Breast epithelium (tissue), 4 donors: ENCODE results near the gene IGSF21. TPM values are rescaled to one million over a fixed set of nuclear protein-coding genes. Genes with fewer than 3 reads are reported as not detected.

Experiments
- DNase-seq, 2 donors: peaks; one replicate each; pipeline ENCODE4 v3.0.0-alpha.2; 2019; ENCODE audit warnings: low spot score in 2 of 2
- H3K27ac ChIP-seq, 2 donors: fragments of 200-600 bp; sonication (generic) in 1 of 2; one replicate each; pipeline ENCODE4 v1.5.1; 2016 to 2019; ENCODE audit warnings: mild to moderate bottlenecking in 1 of 2
- H3K27me3 ChIP-seq, 2 donors: fragments of 200-600 bp; sonication (generic) in 1 of 2; one replicate each; pipeline versions ENCODE4 v1.5.1 to v1.6.0; 2017 to 2019; ENCODE audit warnings: control low read depth in 1 of 2, mild to moderate bottlenecking in 1 of 2
- H3K36me3 ChIP-seq: fragments of 200-600 bp; one replicate; pipeline ENCODE4 v1.5.1; 2019
- H3K4me1 ChIP-seq, 2 donors: fragments of 200-600 bp; sonication (generic); one replicate each; pipeline ENCODE4 v1.5.1; 2016 to 2019; ENCODE audit warnings: control low read depth in 1 of 2
- H3K4me3 ChIP-seq, 3 donors: fragments of 200-600 bp; sonication (generic); 1 replicate in 2 of 3; 2 replicates in 1 of 3; pipeline ENCODE4 v1.5.1; 2016 to 2019; ENCODE audit warnings: mild to moderate bottlenecking in 3 of 3, moderate library complexity in 2 of 3
- H3K9me3 ChIP-seq, 2 donors: fragments of 200-600 bp; sonication (generic) in 1 of 2; one replicate each; pipeline ENCODE4 v1.5.1; 2016 to 2019; ENCODE audit warnings: control low read depth in 1 of 2
- POLR2A ChIP-seq: fragments of 450-650 bp; IDR thresholded peaks from one replicate; pipeline ENCODE4 v1.6.1; 2016; ENCODE audit warnings: antibody characterized with exemption, mild to moderate bottlenecking, moderate library complexity
- POLR2AphosphoS5 ChIP-seq, 3 donors: sonication (generic); formaldehyde crosslinking; IDR thresholded peaks; one replicate each; pipeline ENCODE4 v1.6.1; 2017; ENCODE audit warnings: antibody characterized with exemption in 3 of 3
- intact Hi-C: fragments of 100-400 bp; cut with DNase I; formaldehyde crosslinking; loops from one replicate; pipeline ENCODE4 v1.15.1; 2023; ENCODE audit warnings: low total_unique reads
- total RNA-seq, 3 donors: library from RNA; depleted of rRNA; stranded (reverse); fragments of >200 nt; gene quantifications; one replicate each; pipeline ENCODE4 v1.1.0, GENCODE V29; 2016
- TF ChIP-seq, protein P1 (sequence below), 3 donors: fragments of 450-650 bp; IDR thresholded peaks; one replicate each; pipeline ENCODE4 v1.5.1; 2016 to 2017; ENCODE audit warnings: antibody characterized with exemption in 3 of 3, mild to moderate bottlenecking in 3 of 3, moderate library complexity in 3 of 3

Gene IGSF21
- total RNA-seq, 3 donors from 2014 or later: 4.8 to 9.5 (median 4.8) TPM

- TF ChIP-seq POLR2A (no peak), POLR2AphosphoS5 (IDR thresholded peaks at IDR 0.05) (no peak)
- TF ChIP-seq, protein P1, sequence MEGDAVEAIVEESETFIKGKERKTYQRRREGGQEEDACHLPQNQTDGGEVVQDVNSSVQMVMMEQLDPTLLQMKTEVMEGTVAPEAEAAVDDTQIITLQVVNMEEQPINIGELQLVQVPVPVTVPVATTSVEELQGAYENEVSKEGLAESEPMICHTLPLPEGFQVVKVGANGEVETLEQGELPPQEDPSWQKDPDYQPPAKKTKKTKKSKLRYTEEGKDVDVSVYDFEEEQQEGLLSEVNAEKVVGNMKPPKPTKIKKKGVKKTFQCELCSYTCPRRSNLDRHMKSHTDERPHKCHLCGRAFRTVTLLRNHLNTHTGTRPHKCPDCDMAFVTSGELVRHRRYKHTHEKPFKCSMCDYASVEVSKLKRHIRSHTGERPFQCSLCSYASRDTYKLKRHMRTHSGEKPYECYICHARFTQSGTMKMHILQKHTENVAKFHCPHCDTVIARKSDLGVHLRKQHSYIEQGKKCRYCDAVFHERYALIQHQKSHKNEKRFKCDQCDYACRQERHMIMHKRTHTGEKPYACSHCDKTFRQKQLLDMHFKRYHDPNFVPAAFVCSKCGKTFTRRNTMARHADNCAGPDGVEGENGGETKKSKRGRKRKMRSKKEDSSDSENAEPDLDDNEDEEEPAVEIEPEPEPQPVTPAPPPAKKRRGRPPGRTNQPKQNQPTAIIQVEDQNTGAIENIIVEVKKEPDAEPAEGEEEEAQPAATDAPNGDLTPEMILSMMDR (IDR thresholded peaks at IDR 0.05): peak; percentile 40 to 77 (median 73)
- no peaks in the 10 kb centered on the region for H3K4me1 ChIP-seq
- peak; percentile 38 to 68 for DNase-seq
- no peaks in the 10 kb centered on the region for H3K36me3 ChIP-seq
- no peak overlapping the region for H3K4me3 ChIP-seq
- H3K27me3 ChIP-seq: peaks cover 0 to 34% of the 10 kb centered on the region in 2 donors
- intact Hi-C loops: no loop called here
- no peaks in the 10 kb centered on the region for H3K9me3 ChIP-seq
- no peak overlapping the region for H3K27ac ChIP-seq
Observed at GRCh38 chr1:18100491-18101063, 7.0 kb upstream of the IGSF21 start.

DNA sequence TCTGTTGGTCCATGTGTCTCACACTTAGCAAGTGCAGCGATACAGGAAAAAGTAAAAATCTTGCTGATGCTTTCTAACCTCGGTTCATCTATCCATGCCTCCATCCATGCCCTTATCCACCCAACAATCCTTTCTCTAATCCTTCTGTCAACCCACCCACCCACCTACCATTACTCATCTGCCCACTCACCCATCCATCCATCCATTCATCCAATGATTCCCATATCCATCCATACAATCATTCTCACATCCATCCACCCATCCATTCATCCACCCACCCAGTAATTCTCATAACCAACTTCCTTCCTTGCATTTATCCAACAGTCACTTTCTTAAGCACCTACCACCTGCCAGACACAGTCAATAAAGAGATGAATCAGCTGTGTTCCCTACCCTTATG is 6.1 kb upstream of the IGSF21 start:
- intact Hi-C loops: no loop called here
- H3K4me1 ChIP-seq: no peaks in the 10 kb centered on the region
- peaks cover 0 to 41% of the 10 kb centered on the region in 2 donors for H3K27me3 ChIP-seq
- DNase-seq: no peak
- H3K27ac ChIP-seq: no peak overlapping the region
- TF ChIP-seq POLR2AphosphoS5 (IDR thresholded peaks at IDR 0.05) (no peak), POLR2A (no peak)
- TF ChIP-seq, protein P1 (IDR thresholded peaks at IDR 0.05): no peak
- no peaks in the 10 kb centered on the region for H3K9me3 ChIP-seq
- no peak overlapping the region for H3K4me3 ChIP-seq
- H3K36me3 ChIP-seq: no peaks in the 10 kb centered on the region

- Histone ChIP-seq H3K36me3 (no peaks in the 10 kb centered on the region), H3K4me1 (no peaks in the 10 kb centered on the region), H3K27ac (no peak overlapping the region), H3K4me3 (no peak overlapping the region), H3K9me3 (no peaks in the 10 kb centered on the region), H3K27me3 (peaks cover 3 to 53% of the 10 kb centered on the region in 2 donors)
- intact Hi-C loops: no loop called here
- DNase-seq: no peak
- TF ChIP-seq, protein P1 (IDR thresholded peaks at IDR 0.05): no peak
- TF ChIP-seq POLR2AphosphoS5 (IDR thresholded peaks at IDR 0.05) (no peak), POLR2A (no peak)
Observed at GRCh38 chr1:18103788-18104421, 3.7 kb upstream of the IGSF21 start.

- Histone ChIP-seq H3K9me3 (no peaks in the 10 kb centered on the region), H3K27me3 (peaks cover 3 to 59% of the 10 kb centered on the region in 2 donors), H3K36me3 (no peaks in the 10 kb centered on the region), H3K27ac (no peak overlapping the region), H3K4me1 (no peaks in the 10 kb centered on the region), H3K4me3 (no peak overlapping the region)
- intact Hi-C loops: no loop called here
- TF ChIP-seq POLR2AphosphoS5 (IDR thresholded peaks at IDR 0.05) (no peak), POLR2A (no peak)
- DNase-seq: no peak
Observed at GRCh38 chr1:18104546-18105100, 3.0 kb upstream of the IGSF21 start.

DNA sequence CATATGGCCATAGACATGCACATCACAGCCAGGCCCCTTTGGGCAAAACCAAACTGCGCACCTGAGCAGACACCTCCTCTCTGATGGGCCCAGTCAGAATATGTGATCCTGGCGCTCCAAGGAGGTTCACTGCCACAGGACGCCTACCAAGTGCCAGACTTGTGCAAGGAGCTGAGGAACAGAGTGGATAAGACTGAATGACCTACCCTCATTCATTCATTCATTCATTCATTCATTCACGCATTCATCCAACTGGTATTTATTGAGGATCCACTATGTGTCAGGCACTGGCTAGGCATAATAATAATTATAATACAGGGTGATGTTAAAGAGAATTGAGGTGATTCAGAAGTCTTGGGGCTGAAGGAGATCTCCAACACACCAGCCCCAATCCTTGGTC is 2.4 kb upstream of the IGSF21 start:
- TF ChIP-seq, protein P1 (IDR thresholded peaks at IDR 0.05): no peak
- TF ChIP-seq POLR2A: no peak
- TF ChIP-seq POLR2AphosphoS5 (IDR thresholded peaks at IDR 0.05): no peak
- Histone ChIP-seq H3K4me1 (peaks cover 0 to 4% of the 10 kb centered on the region in 2 donors), H3K27ac (no peak overlapping the region), H3K27me3 (peaks cover 7 to 65% of the 10 kb centered on the region in 2 donors), H3K9me3 (no peaks in the 10 kb centered on the region), H3K36me3 (no peaks in the 10 kb centered on the region), H3K4me3 (no peak overlapping the region)
- no peak for DNase-seq
- intact Hi-C loops: no loop called here
